Astrocyte (in vitro differentiated cells and primary cell): Measurements from ENCODE around the gene YIF1A. TPM values are rescaled to one million over a fixed set of nuclear protein-coding genes. Genes with fewer than 3 reads are reported as not detected.

Source experiments
- DNase-seq: peaks from one replicate; pipeline ENCODE4 v3.0.0-alpha.2; 2010; ENCODE audit warnings: low read depth
- FAIRE-seq: peaks from 2 replicates; lab custom pipeline; 2011; peaks lifted over from hg19 to GRCh38; lab: Jason Lieb, UNC
- H2AFZ ChIP-seq: 2 replicates; pipeline ENCODE4 v1.6.0; 2012; ENCODE audit warnings: low read depth, low read length, inconsistent platforms
- H3K27ac ChIP-seq: 2 replicates; pipeline ENCODE4 v1.5.1; 2011; ENCODE audit warnings: low read depth, low read length, inconsistent platforms
- H3K27me3 ChIP-seq: 2 replicates; pipeline ENCODE4 v1.6.0; 2011; ENCODE audit warnings: low read length, inconsistent platforms; ENCODE audit not compliant: insufficient read depth
- H3K36me3 ChIP-seq: 2 replicates; pipeline ENCODE4 v1.5.1; 2011; ENCODE audit warnings: low read length, inconsistent platforms; ENCODE audit not compliant: insufficient read depth
- H3K4me1 ChIP-seq: 2 replicates; pipeline ENCODE4 v1.5.1; 2011; ENCODE audit warnings: low read length, inconsistent platforms; ENCODE audit not compliant: insufficient read depth
- H3K4me2 ChIP-seq: 2 replicates; pipeline ENCODE4 v1.6.0; 2012; ENCODE audit warnings: low read length, inconsistent platforms
- H3K4me3 ChIP-seq: 2 replicates; pipeline ENCODE4 v1.5.1; 2011; ENCODE audit warnings: low read depth, mild to moderate bottlenecking, low read length, inconsistent platforms; ENCODE audit not compliant: insufficient read depth
- H3K79me2 ChIP-seq: 2 replicates; pipeline ENCODE4 v1.6.0; 2012; ENCODE audit warnings: mild to moderate bottlenecking, low read length, inconsistent platforms; ENCODE audit not compliant: insufficient read depth
- H3K9ac ChIP-seq: 2 replicates; pipeline ENCODE4 v1.6.0; 2012; ENCODE audit warnings: mild to moderate bottlenecking, low read length, inconsistent platforms
- H3K9me3 ChIP-seq: 2 replicates; pipeline ENCODE4 v1.5.1; 2012; ENCODE audit warnings: low read depth, mild to moderate bottlenecking, low read length, inconsistent platforms; ENCODE audit not compliant: insufficient read depth
- H4K20me1 ChIP-seq: 2 replicates; pipeline ENCODE4 v1.6.0; 2012; ENCODE audit warnings: low read length, inconsistent platforms; ENCODE audit not compliant: insufficient read depth
- H3K27ac Mint-ChIP-seq: one replicate; pipeline ENCODE4 v1.8.0; 2021; ENCODE audit warnings: mild to moderate bottlenecking, mixed read lengths; ENCODE audit not compliant: unreplicated experiment
- H3K27me3 Mint-ChIP-seq: one replicate; pipeline ENCODE4 v1.8.0; 2021; ENCODE audit warnings: low read depth, mixed read lengths; ENCODE audit not compliant: unreplicated experiment
- H3K36me3 Mint-ChIP-seq: one replicate; pipeline ENCODE4 v1.8.0; 2021; ENCODE audit warnings: low read depth, mixed read lengths; ENCODE audit not compliant: unreplicated experiment
- H3K4me1 Mint-ChIP-seq: one replicate; pipeline ENCODE4 v1.8.0; 2021; ENCODE audit warnings: low read depth, mixed read lengths; ENCODE audit not compliant: unreplicated experiment
- H3K4me3 Mint-ChIP-seq: one replicate; pipeline ENCODE4 v1.8.0; 2021; ENCODE audit warnings: mild to moderate bottlenecking, moderate library complexity, mixed read lengths; ENCODE audit not compliant: unreplicated experiment
- H3K9me3 Mint-ChIP-seq: one replicate; pipeline ENCODE4 v1.8.0; 2021; ENCODE audit warnings: mild to moderate bottlenecking, mixed read lengths; ENCODE audit not compliant: unreplicated experiment
- CTCF ChIP-seq: IDR thresholded peaks from 2 replicates; pipeline ENCODE4 v1.5.1; 2011; ENCODE audit warnings: low read depth, mild to moderate bottlenecking, inconsistent platforms, low read length, moderate library complexity; ENCODE audit not compliant: insufficient read depth
- EZH2 ChIP-seq: IDR thresholded peaks from 2 replicates; pipeline ENCODE4 v1.6.1; 2012; ENCODE audit warnings: mild to moderate bottlenecking, low read length, inconsistent platforms; ENCODE audit not compliant: insufficient read depth
- total RNA-seq: library from RNA; stranded (reverse); gene quantifications from 2 replicates; pipeline ENCODE4 v1.2.1, GENCODE V29; 2021

The YIF1A gene
- total RNA-seq, 1 donor from 2014 or later = 129 TPM

DNA sequence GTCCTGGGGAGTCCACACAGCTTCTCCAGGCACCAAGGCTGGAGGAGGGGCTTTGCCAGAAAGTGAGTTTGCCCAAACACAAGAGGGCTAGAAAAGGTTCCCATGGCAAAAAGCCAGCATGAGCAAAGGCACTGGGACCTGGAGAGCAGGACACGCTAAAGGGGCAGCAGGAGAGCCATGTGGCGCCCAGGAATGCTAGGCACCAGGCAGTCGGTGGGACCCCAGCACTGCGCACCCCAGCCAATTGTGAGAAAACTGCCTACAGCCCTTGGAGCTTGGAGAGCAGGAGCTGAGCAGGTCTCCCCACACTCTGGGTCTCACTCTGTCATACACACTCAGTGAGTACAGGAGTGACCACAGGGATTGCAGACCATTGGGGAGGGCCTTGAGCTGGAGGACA, 25.7 kb downstream of the YIF1A start:
- no peak overlapping the region for H3K4me3 Mint-ChIP-seq
- DNase-seq = no peak
- peaks cover 26% of the 10 kb centered on the region for H3K36me3 Mint-ChIP-seq
- H3K27ac Mint-ChIP-seq = no peak overlapping the region
- H3K79me2 ChIP-seq = peaks cover 21% of the 10 kb centered on the region
- H3K9ac ChIP-seq = no peak overlapping the region
- H3K4me1 ChIP-seq = peaks cover 20% of the 10 kb centered on the region
- H3K4me2 ChIP-seq = no peak overlapping the region
- no peaks in the 10 kb centered on the region for H3K27me3 Mint-ChIP-seq
- no peak overlapping the region for H2AFZ ChIP-seq
- FAIRE-seq = no peak
- H3K4me1 Mint-ChIP-seq = peaks cover 4% of the 10 kb centered on the region
- no peaks in the 10 kb centered on the region for H3K9me3 Mint-ChIP-seq
- TF ChIP-seq EZH2 (no peak), CTCF (no peak)
- H3K27me3 ChIP-seq = no peaks in the 10 kb centered on the region
- H3K27ac ChIP-seq = no peak overlapping the region
- peaks cover 11% of the 10 kb centered on the region for H3K36me3 ChIP-seq
- H3K9me3 ChIP-seq = no peaks in the 10 kb centered on the region
- H4K20me1 ChIP-seq = peaks cover 54% of the 10 kb centered on the region
- H3K4me3 ChIP-seq = no peak overlapping the region

DNA sequence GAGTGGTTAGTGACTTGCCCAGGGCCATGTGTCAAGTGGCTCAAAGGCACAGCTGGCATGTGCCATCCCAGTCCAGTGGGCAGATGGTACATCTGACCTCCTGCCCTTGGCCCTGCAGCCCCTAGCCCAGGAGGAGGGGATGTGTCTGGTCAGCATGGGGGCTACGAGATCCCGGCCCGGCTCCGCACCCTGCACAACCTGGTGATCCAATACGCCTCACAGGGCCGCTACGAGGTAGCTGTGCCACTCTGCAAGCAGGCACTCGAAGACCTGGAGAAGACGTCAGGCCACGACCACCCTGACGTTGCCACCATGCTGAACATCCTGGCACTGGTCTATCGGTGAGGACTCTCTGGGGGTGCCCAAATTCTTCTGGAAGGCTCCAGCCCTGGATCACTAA, 26.2 kb downstream of the YIF1A start:
- no peak for DNase-seq
- Mint-ChIP-seq H3K9me3 (no peaks in the 10 kb centered on the region), H3K27ac (no peak overlapping the region), H3K36me3 (peaks cover 26% of the 10 kb centered on the region), H3K4me1 (peaks cover 4% of the 10 kb centered on the region), H3K4me3 (no peak overlapping the region), H3K27me3 (no peaks in the 10 kb centered on the region)
- peaks cover 11% of the 10 kb centered on the region for H3K36me3 ChIP-seq
- H3K4me2 ChIP-seq = no peak overlapping the region
- H3K27me3 ChIP-seq = no peaks in the 10 kb centered on the region
- H3K4me3 ChIP-seq = no peak overlapping the region
- FAIRE-seq = no peak
- no peaks in the 10 kb centered on the region for H3K9me3 ChIP-seq
- no peak overlapping the region for H2AFZ ChIP-seq
- no peak overlapping the region for H3K9ac ChIP-seq
- peaks cover 54% of the 10 kb centered on the region for H4K20me1 ChIP-seq
- peaks cover 25% of the 10 kb centered on the region for H3K79me2 ChIP-seq
- H3K4me1 ChIP-seq = peaks cover 16% of the 10 kb centered on the region
- TF ChIP-seq CTCF = no peak
- no peak for TF ChIP-seq EZH2
- H3K27ac ChIP-seq = no peak overlapping the region

DNA sequence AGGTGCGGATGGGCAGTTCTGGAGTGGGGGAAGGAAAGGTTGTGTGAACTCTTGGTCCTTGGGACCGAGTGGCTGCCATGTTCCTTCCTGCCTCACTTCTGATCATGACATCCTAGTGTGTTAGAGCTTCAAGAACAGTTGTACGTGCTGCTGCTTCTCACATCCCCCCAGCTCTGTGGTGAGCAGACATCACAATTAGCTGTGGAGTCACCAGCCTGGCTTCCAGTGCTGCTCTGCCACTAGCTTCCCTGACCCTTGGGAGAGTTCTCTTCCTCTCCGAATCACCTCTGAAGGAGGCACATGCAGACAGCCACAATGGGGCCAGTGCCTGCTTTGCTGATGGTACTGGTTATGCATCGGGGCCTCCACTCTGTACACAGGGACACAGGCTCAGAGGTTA, 26.8 kb downstream of the YIF1A start:
- DNase-seq = no peak
- Histone ChIP-seq H4K20me1 (peaks cover 54% of the 10 kb centered on the region), H3K27ac (no peak overlapping the region), H3K36me3 (peaks cover 11% of the 10 kb centered on the region), H3K9ac (no peak overlapping the region), H2AFZ (no peak overlapping the region), H3K4me3 (no peak overlapping the region), H3K4me2 (no peak overlapping the region), H3K9me3 (no peaks in the 10 kb centered on the region), H3K27me3 (no peaks in the 10 kb centered on the region), H3K79me2 (peaks cover 25% of the 10 kb centered on the region), H3K4me1 (peaks cover 15% of the 10 kb centered on the region)
- Mint-ChIP-seq H3K27ac (no peak overlapping the region), H3K4me1 (peaks cover 3% of the 10 kb centered on the region), H3K36me3 (peaks cover 25% of the 10 kb centered on the region), H3K4me3 (no peak overlapping the region), H3K9me3 (no peaks in the 10 kb centered on the region), H3K27me3 (no peaks in the 10 kb centered on the region)
- TF ChIP-seq CTCF (no peak), EZH2 (no peak)
- no peak for FAIRE-seq
